ENCODE measurements around the gene LGR4.

- TF ChIP-seq ZNF274 (IDR thresholded peaks at IDR 0.05; ENCODE audit: low read depth, low read length): no peak
- no peak for TF ChIP-seq YY1 (IDR thresholded peaks at IDR 0.05; ENCODE audit: insufficient read depth, insufficient read length)
- TF ChIP-seq SUZ12 (IDR thresholded peaks at IDR 0.05; ENCODE audit: extremely low read depth, insufficient read depth, insufficient read length): no peak
Measured at GRCh38 chr11:27504205-27504604, 31.6 kb upstream of the LGR4 start.
